ACC112 (cell line): ENCODE data around the gene SPEN.
"Not testable (repeated sequence)": the region's sequence is repeated elsewhere in the genome, so short reads cannot be mapped to it uniquely, and the experiment has no call there.

Source experiments
- H2AFZ ChIP-seq: fragments of 200-600 bp; sonication (generic); one replicate; pipeline ENCODE4 v1.6.0; 2017; ENCODE audit warnings: antibody characterized with exemption, low read length; ENCODE audit not compliant: unreplicated experiment
- H3K27ac ChIP-seq: fragments of 200-600 bp; sonication (generic); 2 replicates; pipeline ENCODE4 v1.5.1; 2014; ENCODE audit warnings: low read depth, mild to moderate bottlenecking, antibody characterized with exemption, low read length, moderate library complexity
- H3K27me3 ChIP-seq: fragments of 200-600 bp; sonication (generic); 2 replicates; pipeline ENCODE4 v1.6.1; 2014; ENCODE audit warnings: mild to moderate bottlenecking, antibody characterized with exemption, low read length, moderate library complexity, mixed read lengths; ENCODE audit not compliant: insufficient read depth
- H3K36me3 ChIP-seq: fragments of 200-600 bp; sonication (generic); 2 replicates; pipeline ENCODE4 v1.6.1; 2016; ENCODE audit warnings: mild to moderate bottlenecking, antibody characterized with exemption, low read length, moderate library complexity, mixed read lengths; ENCODE audit not compliant: insufficient read depth
- H3K4me1 ChIP-seq: fragments of 200-600 bp; sonication (generic); one replicate; pipeline ENCODE4 v1.6.1; 2016; ENCODE audit warnings: low read length, mixed read lengths; ENCODE audit not compliant: insufficient read depth, unreplicated experiment, control insufficient read depth
- H3K4me3 ChIP-seq: fragments of 200-600 bp; sonication (generic); 2 replicates; pipeline ENCODE4 v1.5.1; 2014; ENCODE audit warnings: mild to moderate bottlenecking, low read depth, low read length
- H3K79me2 ChIP-seq: fragments of 200-600 bp; sonication (generic); one replicate; pipeline ENCODE4 v1.6.0; 2016; ENCODE audit warnings: low read length; ENCODE audit not compliant: control insufficient read depth, unreplicated experiment, insufficient read depth

SPEN gene

DNA sequence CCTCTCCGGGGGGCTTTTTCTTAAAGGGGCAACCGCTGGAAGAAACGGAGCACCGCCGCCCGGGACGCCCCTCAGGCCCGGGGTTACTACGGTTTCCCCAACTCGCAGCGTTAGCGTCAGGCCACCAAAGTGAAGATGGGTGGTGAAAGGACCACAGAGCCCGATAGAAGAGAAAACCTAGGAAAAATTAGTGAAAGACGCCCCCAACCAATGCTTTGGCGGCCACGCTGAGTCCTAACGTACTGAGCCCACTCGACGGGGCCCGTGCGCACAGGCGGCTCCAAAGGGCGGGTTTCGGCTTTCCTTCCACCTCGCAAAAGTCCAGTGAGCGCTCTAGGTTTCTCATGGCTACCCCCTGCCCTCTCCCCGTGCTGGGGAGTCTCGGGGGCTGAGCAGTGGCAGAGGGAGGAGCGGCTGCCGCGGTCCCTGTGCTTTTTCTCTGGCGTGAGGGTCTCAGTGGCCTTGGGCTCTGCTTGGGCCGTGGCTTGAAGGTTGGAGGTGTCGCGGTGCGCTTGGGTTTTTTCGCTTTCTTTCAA lies 12.2 kb upstream of the SPEN start:
- peaks cover 11% of the 10 kb centered on the region for H3K4me1 ChIP-seq
- peak overlapping the region; percentile 99 for H3K4me3 ChIP-seq
- peak overlapping the region; percentile 80 for H2AFZ ChIP-seq
- no peaks in the 10 kb centered on the region for H3K27me3 ChIP-seq
- H3K27ac ChIP-seq = peak overlapping the region; percentile 95
- no peaks in the 10 kb centered on the region for H3K36me3 ChIP-seq
- peaks cover 10% of the 10 kb centered on the region for H3K79me2 ChIP-seq

DNA sequence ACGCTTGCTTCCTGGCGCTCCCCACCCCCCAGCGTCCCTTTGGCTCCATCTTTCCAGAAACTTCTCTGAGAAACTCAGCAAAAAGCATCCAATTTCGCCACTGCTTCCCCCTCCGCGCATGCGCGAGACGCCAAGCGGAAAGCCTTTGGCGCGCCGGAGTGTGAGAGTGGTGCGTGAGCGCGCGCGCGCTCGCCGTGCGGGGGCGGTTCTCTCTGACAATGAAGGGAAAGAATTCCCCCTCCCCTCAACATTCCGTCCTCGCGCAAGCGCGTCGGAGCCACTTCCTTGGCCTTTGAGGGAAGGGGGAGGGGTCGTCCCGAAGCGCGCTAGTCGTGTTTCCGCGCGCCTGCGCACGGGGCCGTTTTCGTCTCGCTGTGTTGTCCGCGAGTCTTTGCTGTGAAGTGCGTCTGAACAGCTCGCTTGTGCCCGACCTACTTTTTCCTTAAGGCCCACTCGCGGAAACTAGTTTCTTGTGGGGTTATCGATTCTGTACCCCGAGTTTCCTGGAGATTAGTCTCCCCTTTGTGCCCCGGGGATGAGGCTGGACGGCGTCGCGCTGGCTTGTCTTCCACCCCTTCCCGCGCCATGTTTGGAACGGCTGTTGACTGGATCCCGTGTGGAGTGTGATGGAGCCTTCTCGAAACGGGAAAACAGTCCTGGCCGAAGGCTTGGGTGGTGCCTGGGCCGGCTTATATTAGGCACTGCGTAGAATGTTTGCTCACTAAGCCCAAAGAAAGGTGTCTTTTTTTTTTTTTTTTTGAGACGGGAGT lies 11.6 kb upstream of the SPEN start:
- Histone ChIP-seq H3K79me2 (peaks cover 10% of the 10 kb centered on the region), H3K4me1 (peaks cover 11% of the 10 kb centered on the region), H3K4me3 (peak overlapping the region; percentile 99), H3K27me3 (no peaks in the 10 kb centered on the region), H3K27ac (peak overlapping the region; percentile 95), H2AFZ (peak overlapping the region; percentile 96), H3K36me3 (no peaks in the 10 kb centered on the region)

DNA sequence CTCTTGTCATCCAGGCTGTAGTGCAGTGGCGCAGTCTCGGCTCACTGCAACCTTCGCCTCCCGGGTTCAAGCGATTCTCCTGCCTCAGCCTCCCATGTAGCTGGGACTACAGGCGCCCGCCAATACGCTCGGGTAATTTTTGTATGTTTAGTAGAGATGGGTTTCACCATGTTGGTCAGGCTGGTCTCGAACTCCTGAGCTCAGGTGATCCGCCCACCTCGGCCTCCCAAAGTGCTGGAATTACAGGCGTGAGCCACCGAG lies 11.1 kb upstream of the SPEN start:
- H3K36me3 ChIP-seq, H3K27me3 ChIP-seq: not testable (repeated sequence)
- H3K4me3 ChIP-seq = peak overlapping the region; percentile 99
- H3K4me1 ChIP-seq = peaks cover 11% of the 10 kb centered on the region
- H3K27ac ChIP-seq = peak overlapping the region; percentile 95
- peak overlapping the region; percentile 96 for H2AFZ ChIP-seq
- peaks cover 10% of the 10 kb centered on the region for H3K79me2 ChIP-seq

DNA sequence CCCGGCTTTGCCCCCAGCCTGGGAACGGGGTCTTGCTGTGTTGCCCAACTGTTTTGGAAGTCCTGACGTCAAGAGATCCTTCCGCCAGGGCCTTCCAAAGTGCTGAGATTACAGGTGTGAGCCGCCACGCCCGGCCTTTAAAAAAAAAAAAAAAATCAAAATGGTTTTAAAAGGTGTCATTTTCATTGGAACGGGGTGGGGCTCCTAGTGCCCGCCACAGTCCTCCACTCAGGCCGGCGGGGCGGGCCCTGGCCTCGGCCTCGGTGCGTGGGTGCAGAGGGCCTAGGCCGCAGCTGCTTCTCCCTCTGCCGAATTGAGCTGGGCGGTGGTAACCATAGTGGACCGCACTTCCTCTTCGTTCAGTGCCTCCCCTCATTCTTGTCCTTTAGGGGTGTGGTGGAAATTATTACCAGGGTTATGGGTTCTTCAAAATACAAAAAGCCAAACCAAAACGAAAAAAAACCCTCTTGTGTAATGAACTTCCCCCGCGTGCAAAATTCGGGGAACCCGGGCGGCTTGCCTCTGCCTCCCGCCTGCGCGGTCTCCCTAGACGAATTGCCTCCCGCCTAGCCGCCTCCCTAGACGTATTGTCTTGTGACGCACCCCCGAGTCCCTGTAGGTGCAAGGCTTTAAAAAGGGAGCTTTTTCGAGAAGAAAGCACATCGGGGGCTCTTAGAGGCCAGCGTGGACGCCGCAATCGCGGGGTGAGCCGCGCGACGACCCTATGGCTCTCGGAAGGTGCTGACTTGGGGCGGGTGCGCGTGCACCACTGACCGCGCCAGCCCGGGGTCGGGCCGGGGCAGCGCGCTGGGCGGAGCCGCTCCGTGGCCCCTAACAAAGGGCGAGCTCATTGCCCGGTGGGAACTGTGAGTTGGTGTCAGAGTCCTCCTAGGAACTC lies 10.5 kb upstream of the SPEN start:
- peaks cover 10% of the 10 kb centered on the region for H3K79me2 ChIP-seq
- H3K4me1 ChIP-seq = peaks cover 11% of the 10 kb centered on the region
- H2AFZ ChIP-seq = no peak overlapping the region
- H3K27me3 ChIP-seq = no peaks in the 10 kb centered on the region
- no peaks in the 10 kb centered on the region for H3K36me3 ChIP-seq
- H3K4me3 ChIP-seq = peak overlapping the region; percentile 99
- peak overlapping the region; percentile 95; the same call in 1 of the 2 replicates for H3K27ac ChIP-seq

GRCh38 chr1:15837931-15838330 lies 9.6 kb upstream of the SPEN start:
- no peaks in the 10 kb centered on the region for H3K36me3 ChIP-seq
- no peak overlapping the region for H3K27ac ChIP-seq
- no peak overlapping the region for H3K4me3 ChIP-seq
- peaks cover 7% of the 10 kb centered on the region for H3K79me2 ChIP-seq
- H2AFZ ChIP-seq = no peak overlapping the region
- H3K4me1 ChIP-seq = peaks cover 3% of the 10 kb centered on the region
- H3K27me3 ChIP-seq = no peaks in the 10 kb centered on the region

DNA sequence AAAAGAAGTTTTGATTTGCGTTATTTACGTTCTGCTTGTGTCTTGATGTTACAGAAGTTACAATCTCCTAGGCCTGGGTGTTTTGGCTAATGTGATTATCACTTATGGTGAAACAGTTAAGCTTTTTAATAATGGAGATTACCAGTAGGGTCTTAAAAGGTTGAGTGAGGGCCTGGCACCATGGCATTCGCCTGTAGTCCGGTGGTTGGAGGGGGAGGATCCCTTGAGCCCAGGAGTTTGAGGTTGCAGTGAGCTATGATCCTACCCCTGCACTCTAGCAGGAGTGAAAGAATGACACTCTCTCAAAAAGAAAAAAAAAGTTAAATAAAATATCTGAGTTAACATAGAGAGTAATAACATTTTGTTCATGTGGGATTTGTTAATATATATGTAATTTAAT lies 8.8 kb upstream of the SPEN start:
- no peak overlapping the region for H3K4me3 ChIP-seq
- no peaks in the 10 kb centered on the region for H3K36me3 ChIP-seq
- no peak overlapping the region for H2AFZ ChIP-seq
- no peaks in the 10 kb centered on the region for H3K27me3 ChIP-seq
- H3K27ac ChIP-seq = no peak overlapping the region
- H3K79me2 ChIP-seq = peaks cover 4% of the 10 kb centered on the region
- peaks cover 3% of the 10 kb centered on the region for H3K4me1 ChIP-seq

DNA sequence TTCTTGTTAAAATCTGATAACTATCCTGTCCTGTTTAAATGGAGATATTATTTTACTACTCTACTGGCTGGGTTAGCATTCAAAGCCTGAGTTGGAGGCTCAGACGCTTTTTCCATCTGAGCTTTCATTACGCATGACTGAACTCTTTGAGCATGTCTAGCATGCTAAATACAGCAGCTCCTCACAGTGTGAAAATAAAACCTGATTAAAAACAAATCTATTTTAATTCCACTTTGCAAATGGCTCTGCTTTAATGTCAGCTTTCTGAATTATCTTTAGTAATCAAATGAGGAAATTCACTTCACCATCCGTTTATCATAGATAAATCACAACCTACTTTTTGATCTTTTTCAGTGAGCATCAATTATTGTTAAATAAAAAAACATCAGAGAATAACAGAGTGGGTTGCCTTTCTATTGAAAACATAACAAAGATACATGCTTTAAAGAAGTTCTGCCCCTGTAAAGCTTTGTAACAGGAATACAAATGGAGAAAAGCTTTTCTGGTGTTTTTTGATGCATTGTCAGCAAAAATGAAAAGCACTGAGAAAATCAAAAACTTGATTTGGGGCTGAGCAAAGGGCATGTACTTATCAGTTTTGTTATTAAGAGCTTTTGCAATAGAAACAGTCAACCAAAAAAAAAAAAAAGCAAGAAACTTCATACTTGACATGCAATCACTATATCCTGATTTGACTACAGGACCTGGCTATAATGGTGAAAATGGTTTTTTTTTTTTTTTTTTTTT lies 3.5 kb upstream of the SPEN start:
- Histone ChIP-seq H3K36me3 (no peaks in the 10 kb centered on the region), H3K4me1 (no peaks in the 10 kb centered on the region), H3K27ac (no peak overlapping the region), H3K79me2 (peaks cover 24% of the 10 kb centered on the region), H2AFZ (no peak overlapping the region), H3K27me3 (no peaks in the 10 kb centered on the region), H3K4me3 (0 out of 2 replicates have a peak overlapping the region, but pooled peaks have one; percentile 0)

DNA sequence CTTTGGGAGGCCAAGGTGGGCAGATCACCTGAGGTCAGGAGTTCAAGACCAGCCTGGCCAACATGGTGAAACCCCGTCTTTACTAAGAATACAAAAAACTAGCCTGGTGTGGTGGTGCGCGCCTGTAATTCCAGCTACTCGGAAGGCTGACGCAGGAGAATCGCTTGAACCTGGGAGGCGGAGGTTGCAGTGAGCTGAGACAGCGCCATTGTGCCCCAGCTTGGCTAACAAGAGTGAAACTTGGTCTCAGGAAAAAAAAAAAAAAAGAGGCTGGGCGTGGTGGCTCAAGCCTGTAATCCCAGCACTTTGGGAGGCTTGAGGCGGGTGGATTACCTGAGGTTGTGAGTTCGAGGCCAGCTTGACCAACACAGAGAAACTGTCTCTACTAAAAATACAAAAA lies 1.5 kb upstream of the SPEN start:
- not testable (repeated sequence) for H3K36me3 ChIP-seq, H3K27ac ChIP-seq, H3K4me1 ChIP-seq, H2AFZ ChIP-seq, H3K27me3 ChIP-seq
- H3K79me2 ChIP-seq = peaks cover 43% of the 10 kb centered on the region
- peak overlapping the region; percentile 88; the same call in 1 of the 2 replicates for H3K4me3 ChIP-seq

- Histone ChIP-seq H3K4me3 (peak overlapping the region; percentile 88), H3K27me3 (no peaks in the 10 kb centered on the region), H2AFZ (peak overlapping the region; percentile 53), H3K4me1 (peaks cover 21% of the 10 kb centered on the region), H3K79me2 (peaks cover 60% of the 10 kb centered on the region), H3K27ac (peak overlapping the region; percentile 89; the same call in 1 of the 2 replicates), H3K36me3 (no peaks in the 10 kb centered on the region)
Measured at GRCh38 chr1:15847893-15848142, 311 bp downstream of the SPEN start.

DNA sequence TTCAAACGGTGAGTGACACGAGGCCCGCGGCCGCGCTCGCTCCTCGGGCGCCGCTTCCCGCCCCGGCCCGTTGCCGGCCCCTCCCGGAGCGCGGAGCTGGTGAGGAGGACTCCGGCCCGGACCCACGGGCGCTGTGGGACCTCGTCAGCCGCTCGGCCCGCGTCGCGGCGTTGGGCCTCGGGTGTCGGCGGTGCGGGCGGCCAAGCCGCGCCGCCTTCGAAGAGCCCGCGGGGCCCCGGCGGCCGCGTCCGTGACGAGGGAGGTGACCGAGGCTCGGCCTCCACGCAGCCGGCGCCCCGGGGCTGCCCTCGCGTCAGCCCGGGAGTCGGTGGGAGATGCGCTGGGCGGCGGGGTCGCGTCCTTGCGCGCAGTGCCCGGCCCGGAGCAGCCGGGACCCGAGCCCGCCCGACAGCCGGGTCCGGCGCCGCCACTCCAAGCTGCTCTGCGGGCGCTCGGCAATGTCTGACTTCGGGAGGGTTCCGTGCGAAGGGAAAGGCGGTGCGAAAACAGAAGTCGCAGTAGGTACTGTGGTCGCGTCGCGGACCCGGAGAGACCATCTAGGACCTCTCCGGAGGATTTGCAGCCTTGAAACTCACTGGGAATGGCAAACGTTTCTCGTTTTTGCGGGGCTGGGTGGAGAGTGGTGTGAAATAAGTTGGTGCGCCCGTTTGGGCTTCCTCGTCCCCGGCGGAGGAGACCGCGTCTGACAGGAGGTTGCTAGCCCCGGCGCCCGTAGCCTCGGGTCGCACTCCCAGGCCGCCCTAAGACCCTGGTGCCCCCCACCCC lies 829 bp downstream of the SPEN start:
- Histone ChIP-seq H2AFZ (peak overlapping the region; percentile 53), H3K27me3 (no peaks in the 10 kb centered on the region), H3K4me1 (peaks cover 21% of the 10 kb centered on the region), H3K36me3 (no peaks in the 10 kb centered on the region), H3K4me3 (peak overlapping the region; percentile 88), H3K27ac (peak overlapping the region; percentile 89), H3K79me2 (peaks cover 63% of the 10 kb centered on the region)
